GM19467 (cell line): ENCODE measurements around the gene GDNF.

Experiments used
- ATAC-seq: cut with Tn5 transposase; IDR thresholded peaks from one replicate; pipeline ENCODE4 v1.9.1; 2021; ENCODE audit warnings: mild to moderate bottlenecking, moderate library complexity; ENCODE audit not compliant: unreplicated experiment

Gene GDNF

GRCh38 chr5:37849641-37850040, 9.8 kb upstream of the GDNF start:
- ATAC-seq: no peak

- ATAC-seq: no peak
Measured at GRCh38 chr5:37847978-37848425, 8.2 kb upstream of the GDNF start.

GRCh38 chr5:37846786-37847310, 7.0 kb upstream of the GDNF start:
- no peak for ATAC-seq

GRCh38 chr5:37844009-37844408, 4.2 kb upstream of the GDNF start:
- ATAC-seq: no peak

- ATAC-seq: no peak
Measured at GRCh38 chr5:37842048-37842447, 2.2 kb upstream of the GDNF start.

GRCh38 chr5:37841203-37841602, 1.4 kb upstream of the GDNF start:
- no peak for ATAC-seq

- ATAC-seq: no peak
Measured at GRCh38 chr5:37840053-37841034, 503 bp upstream of the GDNF start.

- ATAC-seq: no peak
Measured at GRCh38 chr5:37838933-37839341, 904 bp downstream of the GDNF start.

- ATAC-seq: no peak
Measured at GRCh38 chr5:37838152-37838932, 1.5 kb downstream of the GDNF start.

- peak; percentile 70 for ATAC-seq
Measured at GRCh38 chr5:37837414-37838032, 2.3 kb downstream of the GDNF start.

DNA sequence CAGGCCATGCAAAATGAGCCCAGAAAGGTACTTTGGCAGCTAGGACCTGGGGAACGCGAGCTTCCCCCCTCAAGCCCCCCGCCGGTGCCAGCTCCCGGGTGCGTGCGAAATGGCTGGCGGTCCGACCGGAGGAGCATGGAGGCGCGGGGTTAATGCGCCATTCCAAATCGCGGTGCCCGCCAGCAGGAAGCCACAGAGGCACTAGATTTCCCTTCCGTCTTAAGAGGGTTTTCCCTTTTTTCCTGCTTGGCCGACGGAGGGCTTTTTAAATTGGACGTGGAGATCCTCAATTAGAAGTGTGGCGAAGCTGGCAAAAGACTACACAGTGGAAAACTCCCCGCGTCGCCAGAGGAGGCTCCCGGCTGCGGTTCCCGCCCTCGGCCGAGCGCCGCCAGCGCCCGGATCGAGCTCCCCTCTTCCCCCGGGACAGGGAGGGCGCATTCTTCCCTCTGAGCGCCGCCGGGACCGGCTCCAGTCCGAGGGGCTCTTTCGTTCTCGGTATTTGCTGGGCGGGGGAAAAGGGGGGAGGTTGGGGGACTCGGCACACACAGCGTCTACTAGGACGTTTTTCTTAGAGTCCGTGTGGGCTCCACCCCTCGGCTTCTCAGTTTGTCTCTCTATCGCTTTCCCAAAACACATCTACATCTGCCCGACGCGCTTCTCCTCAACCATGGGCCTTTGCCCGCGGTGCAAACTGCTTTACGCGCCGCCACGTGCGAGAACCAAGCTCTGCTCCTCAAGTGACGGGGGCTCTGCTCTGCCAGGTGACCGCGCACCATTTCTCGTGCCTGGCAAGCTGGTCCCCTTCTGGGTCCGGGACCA, 3.0 kb downstream of the GDNF start:
- ATAC-seq: peak; percentile 22

GRCh38 chr5:37836235-37836591, 3.6 kb downstream of the GDNF start:
- no peak for ATAC-seq

GRCh38 chr5:37835380-37835973, 4.4 kb downstream of the GDNF start:
- no peak for ATAC-seq

- ATAC-seq: no peak
Measured at GRCh38 chr5:37834542-37835379, 5.1 kb downstream of the GDNF start.

GRCh38 chr5:37833990-37834389, 5.9 kb downstream of the GDNF start:
- ATAC-seq: no peak

GRCh38 chr5:37831821-37832534, 7.9 kb downstream of the GDNF start:
- no peak for ATAC-seq

DNA sequence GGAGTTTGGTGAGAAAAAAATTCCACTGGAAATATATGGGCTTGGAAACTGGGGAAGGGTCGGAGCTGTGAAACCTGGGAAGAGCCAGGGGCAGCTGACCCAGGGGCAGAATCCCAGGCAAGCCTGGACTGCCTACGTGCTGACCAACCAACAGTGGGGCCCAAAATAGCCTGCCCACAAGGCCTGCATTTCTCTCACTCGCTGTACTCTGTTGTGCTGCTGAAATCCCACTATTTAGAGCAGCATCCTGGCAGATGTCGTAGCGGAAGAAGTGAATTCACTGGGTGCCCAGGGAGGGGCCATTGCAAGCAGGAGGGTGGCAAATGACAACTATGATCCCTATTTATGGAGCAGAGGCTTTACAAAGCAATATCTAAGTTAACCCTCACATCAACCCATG, 9.5 kb downstream of the GDNF start:
- ATAC-seq: no peak

DNA sequence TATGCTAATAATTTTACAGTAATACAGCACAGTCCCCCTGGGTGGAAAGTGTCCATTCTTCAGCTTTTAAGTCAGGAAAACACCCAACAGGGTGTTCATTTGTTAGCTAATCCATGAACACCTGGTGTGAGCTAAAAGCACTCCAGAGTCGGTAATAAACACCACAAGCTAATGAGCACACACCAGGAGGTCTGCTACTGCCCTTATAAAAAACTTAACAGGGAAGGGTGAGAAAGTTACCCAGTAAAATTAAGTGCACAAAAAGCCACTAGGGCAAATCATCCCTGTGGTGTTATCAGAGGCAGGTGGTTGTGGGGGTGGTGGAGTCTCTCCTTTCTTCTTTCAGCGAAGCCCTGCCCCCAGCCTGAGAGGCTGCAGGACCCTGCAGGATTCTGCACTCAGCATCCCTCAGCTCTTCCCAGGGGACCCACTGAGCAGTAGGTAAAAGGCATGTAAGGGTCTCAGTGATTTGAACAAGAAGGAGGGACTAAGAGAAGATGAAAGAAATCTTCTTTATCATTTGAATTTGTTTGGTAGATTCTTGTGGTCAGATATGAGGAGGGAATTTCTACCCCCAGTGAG, 14.4 kb downstream of the GDNF start:
- ATAC-seq: no peak
